ENCODE measurements around the gene MYO9B.

The MYO9B gene

DNA sequence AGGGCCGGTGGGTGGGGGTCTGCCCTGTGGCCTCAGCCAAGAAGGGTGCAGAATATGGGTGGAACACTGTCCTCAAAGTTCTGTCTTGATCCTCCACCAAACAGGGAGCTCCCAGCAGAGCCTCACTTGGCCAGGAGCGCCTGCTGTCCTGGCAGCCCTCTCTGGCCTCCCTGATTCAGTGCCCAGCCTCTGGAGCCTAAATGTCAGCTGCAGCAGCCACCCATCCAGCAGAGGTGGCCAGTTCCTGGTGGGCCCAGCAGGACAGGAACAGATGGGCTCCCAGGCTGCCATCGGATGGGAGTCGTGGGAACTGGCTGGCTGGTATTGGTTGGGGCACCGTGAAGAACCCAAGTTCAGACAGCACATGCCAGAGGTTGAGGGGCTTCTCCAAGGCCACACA is 137.8 kb downstream of the MYO9B start:
- no peak overlapping the region for H3K4me3 ChIP-seq (ENCODE audit: low read depth, low read length)

DNA sequence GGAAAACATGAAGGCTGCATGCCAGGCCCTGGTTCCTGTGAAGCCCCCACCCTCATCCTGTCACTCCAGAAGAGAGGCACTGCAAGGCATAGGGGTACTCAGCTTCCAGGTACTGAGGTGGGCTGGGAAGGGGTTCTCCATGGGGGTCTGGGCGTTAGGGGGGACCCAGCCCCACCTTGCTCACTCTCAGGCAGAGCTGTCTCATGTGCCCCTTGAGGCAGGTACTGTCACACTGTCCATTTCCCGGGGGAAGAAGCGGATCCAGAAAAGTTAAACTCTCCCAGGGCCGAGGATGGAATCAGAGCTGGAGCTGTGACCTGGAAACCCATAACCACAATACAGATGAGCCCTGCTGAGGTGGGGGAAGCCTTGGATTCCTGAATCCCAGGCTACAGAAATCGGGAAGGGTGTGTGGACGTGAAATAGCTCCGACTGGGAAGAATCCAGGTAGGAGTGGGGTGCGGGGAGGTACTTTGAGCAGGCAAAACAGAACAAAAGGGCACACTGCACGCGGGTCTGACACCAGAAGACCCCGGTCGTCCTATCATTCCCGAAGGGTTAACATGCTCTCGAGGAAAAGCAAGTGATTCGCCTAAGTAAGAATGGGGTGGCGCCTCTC is 139.0 kb downstream of the MYO9B start:
- TF ChIP-seq, protein P1, sequence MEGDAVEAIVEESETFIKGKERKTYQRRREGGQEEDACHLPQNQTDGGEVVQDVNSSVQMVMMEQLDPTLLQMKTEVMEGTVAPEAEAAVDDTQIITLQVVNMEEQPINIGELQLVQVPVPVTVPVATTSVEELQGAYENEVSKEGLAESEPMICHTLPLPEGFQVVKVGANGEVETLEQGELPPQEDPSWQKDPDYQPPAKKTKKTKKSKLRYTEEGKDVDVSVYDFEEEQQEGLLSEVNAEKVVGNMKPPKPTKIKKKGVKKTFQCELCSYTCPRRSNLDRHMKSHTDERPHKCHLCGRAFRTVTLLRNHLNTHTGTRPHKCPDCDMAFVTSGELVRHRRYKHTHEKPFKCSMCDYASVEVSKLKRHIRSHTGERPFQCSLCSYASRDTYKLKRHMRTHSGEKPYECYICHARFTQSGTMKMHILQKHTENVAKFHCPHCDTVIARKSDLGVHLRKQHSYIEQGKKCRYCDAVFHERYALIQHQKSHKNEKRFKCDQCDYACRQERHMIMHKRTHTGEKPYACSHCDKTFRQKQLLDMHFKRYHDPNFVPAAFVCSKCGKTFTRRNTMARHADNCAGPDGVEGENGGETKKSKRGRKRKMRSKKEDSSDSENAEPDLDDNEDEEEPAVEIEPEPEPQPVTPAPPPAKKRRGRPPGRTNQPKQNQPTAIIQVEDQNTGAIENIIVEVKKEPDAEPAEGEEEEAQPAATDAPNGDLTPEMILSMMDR (IDR thresholded peaks at IDR 0.05; ENCODE audit: low read depth, low read length): no peak
- no peak for DNase-seq (ENCODE audit: low read depth, low spot score)
- peak overlapping the region; percentile 73 for H3K4me3 ChIP-seq (ENCODE audit: low read depth, low read length)
- in situ Hi-C loops (cut with HindIII; ENCODE audit: low sequenced_read_pairs): no loop called here

More for the DNA sequence above, 137.8 kb downstream of the MYO9B start:
- in situ Hi-C loops (cut with HindIII; ENCODE audit: low sequenced_read_pairs): no loop called here
- no peak for DNase-seq (ENCODE audit: low read depth, low spot score)
- TF ChIP-seq, protein P1 (IDR thresholded peaks at IDR 0.05; ENCODE audit: low read depth, low read length): no peak

DNA sequence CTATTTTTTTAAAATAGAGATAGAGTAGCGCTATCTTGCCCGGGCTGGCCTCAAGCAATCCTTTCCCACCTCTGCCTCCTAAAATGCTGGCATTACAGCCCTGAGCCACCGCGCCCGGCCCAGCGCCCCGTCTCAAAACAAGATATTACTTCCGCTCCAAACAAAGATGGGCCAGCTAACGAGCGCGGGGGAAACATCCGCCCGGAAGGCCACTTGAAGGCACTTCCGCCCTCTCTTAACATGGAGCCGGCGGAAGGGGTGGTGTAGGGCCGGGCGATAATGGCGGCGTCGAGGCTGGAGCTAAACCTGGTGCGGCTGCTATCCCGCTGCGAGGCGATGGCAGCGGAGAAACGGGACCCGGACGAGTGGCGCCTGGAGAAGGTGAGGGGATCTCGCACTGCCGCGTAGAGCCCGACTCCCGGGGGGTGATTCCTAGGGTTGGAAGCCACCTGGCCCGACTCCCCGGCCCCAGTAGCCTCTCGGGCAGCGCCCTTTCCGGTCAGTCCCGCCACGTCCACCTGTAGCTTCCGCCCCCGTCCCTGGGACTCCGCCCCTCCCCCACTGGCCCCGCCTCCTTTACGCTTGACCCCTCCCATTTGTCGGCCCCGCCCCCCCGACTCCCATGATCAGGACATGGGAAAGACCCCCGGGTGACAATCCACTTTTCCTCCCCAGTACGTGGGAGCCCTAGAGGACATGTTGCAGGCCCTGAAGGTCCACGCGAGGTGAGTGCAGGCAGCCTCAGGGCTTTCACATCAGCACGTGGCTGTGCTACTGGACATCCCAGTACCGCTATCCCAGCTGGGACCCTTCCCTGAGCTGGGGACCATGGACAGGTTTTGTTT is 139.8 kb downstream of the MYO9B start, which contains the start of gene USE1:
USE1 (plus strand) TSS at position 231 of the 845 bp plus-strand sequence; CDS start at position 280, 49 bp downstream.
- peak; percentile 92 for DNase-seq (ENCODE audit: low read depth, low spot score)
- in situ Hi-C loops (cut with HindIII; ENCODE audit: low sequenced_read_pairs): no loop called here
- H3K4me3 ChIP-seq (ENCODE audit: low read depth, low read length): peak within 1 kb of the TSS; percentile 73
- TF ChIP-seq, protein P1 (IDR thresholded peaks at IDR 0.05; ENCODE audit: low read depth, low read length): no peak

DNA sequence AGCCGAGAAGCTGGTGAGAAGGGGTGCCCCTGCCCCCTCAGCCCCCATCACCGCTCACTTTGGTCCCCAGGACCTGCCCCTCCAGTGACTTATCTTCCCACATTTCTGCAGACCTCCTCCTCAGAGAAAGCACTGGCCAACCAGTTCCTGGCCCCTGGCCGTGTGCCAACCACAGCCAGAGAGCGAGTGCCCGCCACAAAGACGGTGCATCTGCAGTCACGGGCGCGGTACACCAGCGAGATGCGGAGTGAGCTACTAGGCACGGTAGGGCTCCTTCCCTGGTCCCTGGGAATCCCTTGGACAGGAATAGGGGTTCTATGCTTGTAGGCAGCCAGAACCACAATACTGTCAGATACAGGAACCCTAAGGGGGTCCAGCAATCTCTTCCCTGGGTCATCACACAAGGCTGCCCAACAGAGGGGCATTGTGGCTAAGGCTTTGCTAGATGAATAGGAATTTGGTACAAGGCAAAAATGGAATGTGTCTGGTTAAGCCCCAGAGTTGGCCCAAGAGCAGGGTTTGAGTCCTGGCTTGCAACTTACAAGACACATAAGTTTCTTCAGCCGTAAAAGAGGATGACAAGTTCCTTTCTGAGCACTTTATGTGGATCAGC is 140.6 kb downstream of the MYO9B start:
- in situ Hi-C loops (cut with HindIII; ENCODE audit: low sequenced_read_pairs): no loop called here
- TF ChIP-seq, protein P1 (IDR thresholded peaks at IDR 0.05; ENCODE audit: low read depth, low read length): no peak
- no peak for DNase-seq (ENCODE audit: low read depth, low spot score)
- H3K4me3 ChIP-seq (ENCODE audit: low read depth, low read length): peak overlapping the region; percentile 73

DNA sequence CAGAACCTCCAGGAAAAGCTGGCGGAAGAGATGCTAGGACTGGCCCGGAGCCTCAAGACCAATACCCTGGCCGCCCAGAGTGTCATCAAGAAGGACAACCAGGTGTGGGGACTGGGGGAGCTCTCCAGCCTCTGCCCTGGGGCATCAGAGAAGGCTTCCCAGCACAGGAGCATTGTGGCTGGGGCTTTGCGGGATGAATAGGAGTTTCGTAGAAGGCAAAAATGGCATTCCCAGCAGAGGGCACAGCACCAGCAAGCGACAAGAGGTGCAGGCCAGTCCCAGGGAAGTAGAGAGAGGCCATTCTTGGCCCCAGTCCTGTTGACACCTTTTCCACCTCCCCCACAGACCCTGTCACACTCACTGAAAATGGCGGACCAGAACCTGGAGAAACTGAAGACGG is 143.7 kb downstream of the MYO9B start:
- H3K4me3 ChIP-seq (ENCODE audit: low read depth, low read length): no peak overlapping the region
- TF ChIP-seq, protein P1 (IDR thresholded peaks at IDR 0.05; ENCODE audit: low read depth, low read length): no peak
- in situ Hi-C loops (cut with HindIII; ENCODE audit: low sequenced_read_pairs): no loop called here
- DNase-seq (ENCODE audit: low read depth, low spot score): no peak

DNA sequence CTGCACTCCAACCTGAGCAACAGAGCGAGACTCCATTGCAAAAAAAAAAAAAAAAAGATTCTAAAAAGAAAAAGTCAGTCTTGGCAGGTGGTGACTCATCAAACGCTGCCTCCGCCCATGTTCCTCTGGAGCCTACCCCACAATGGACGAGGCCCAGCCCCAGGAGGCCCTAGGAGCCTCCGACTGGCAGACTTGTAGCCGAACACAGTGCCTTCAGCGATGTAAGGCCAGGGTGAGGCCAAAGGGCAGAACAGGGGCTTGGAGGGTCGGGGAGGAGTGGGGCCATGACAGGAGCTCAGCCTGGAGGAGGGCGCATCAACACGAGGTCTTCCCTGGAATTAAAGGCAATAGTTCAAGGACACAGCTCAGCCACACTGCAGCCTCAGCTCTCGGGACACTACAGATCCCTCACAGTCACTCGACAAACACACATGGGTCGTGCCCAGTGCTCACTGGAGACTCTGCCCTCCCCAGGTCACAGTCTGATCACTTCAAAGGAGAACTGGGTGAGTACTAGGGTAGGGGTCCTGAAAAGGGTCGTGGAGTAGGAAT is 144.7 kb downstream of the MYO9B start:
- in situ Hi-C loops (cut with HindIII; ENCODE audit: low sequenced_read_pairs): no loop called here
- TF ChIP-seq, protein P1 (IDR thresholded peaks at IDR 0.05; ENCODE audit: low read depth, low read length): no peak
- H3K4me3 ChIP-seq (ENCODE audit: low read depth, low read length): no peak overlapping the region
- peak; percentile 79 for DNase-seq (ENCODE audit: low read depth, low spot score)
